ENCODE data around the gene TNFSF11.
"Not testable (repeated sequence)": the region's sequence is repeated elsewhere in the genome, so short reads cannot be mapped to it uniquely, and the experiment has no call there.

Gene TNFSF11

GRCh38 chr13:42574011-42574410 is at the start of gene TNFSF11:
TNFSF11 (plus strand) TSS chr13:42574152; CDS start chr13:42574304, 152 bp downstream.
- DNase-seq: no peak

- peak; percentile 33 for DNase-seq
Observed at GRCh38 chr13:42524487-42525034, 49.4 kb upstream of the TNFSF11 start.

GRCh38 chr13:42525035-42525504 is 48.9 kb upstream of the TNFSF11 start:
- peak; percentile 73 for DNase-seq

- DNase-seq: no peak
Observed at GRCh38 chr13:42526276-42526675, 47.7 kb upstream of the TNFSF11 start.

- no peak for DNase-seq
Observed at GRCh38 chr13:42526804-42527203, 47.1 kb upstream of the TNFSF11 start.

GRCh38 chr13:42532561-42533335 is 41.2 kb upstream of the TNFSF11 start:
- no peak for DNase-seq

GRCh38 chr13:42533336-42533591 is 40.7 kb upstream of the TNFSF11 start:
- DNase-seq: no peak

- DNase-seq: no peak
Observed at GRCh38 chr13:42534785-42535184, 39.2 kb upstream of the TNFSF11 start.

GRCh38 chr13:42538996-42539395 is 35.0 kb upstream of the TNFSF11 start:
- no peak for DNase-seq

- peak; percentile 17 for DNase-seq
Observed at GRCh38 chr13:42539670-42540069, 34.3 kb upstream of the TNFSF11 start.

GRCh38 chr13:42543215-42543797 is 30.6 kb upstream of the TNFSF11 start:
- no peak for DNase-seq

- peak; percentile 54 for DNase-seq
Observed at GRCh38 chr13:42544246-42544926, 29.6 kb upstream of the TNFSF11 start.

GRCh38 chr13:42545842-42546241 is 28.1 kb upstream of the TNFSF11 start:
- no peak for DNase-seq

GRCh38 chr13:42547612-42548011 is 26.3 kb upstream of the TNFSF11 start:
- no peak for DNase-seq

GRCh38 chr13:42548731-42549551 is 25.0 kb upstream of the TNFSF11 start:
- DNase-seq: peak; percentile 4

- DNase-seq: no peak
Observed at GRCh38 chr13:42549552-42549936, 24.4 kb upstream of the TNFSF11 start.

GRCh38 chr13:42551611-42552010 is 22.3 kb upstream of the TNFSF11 start:
- DNase-seq: no peak

- DNase-seq: peak; percentile 21
Observed at GRCh38 chr13:42553098-42554046, 20.6 kb upstream of the TNFSF11 start.

- no peak for DNase-seq
Observed at GRCh38 chr13:42559057-42559456, 14.9 kb upstream of the TNFSF11 start.

GRCh38 chr13:42559573-42560218 is 14.3 kb upstream of the TNFSF11 start:
- DNase-seq: not testable (repeated sequence)

- DNase-seq: not testable (repeated sequence)
Observed at GRCh38 chr13:42560320-42560719, 13.6 kb upstream of the TNFSF11 start.

All from fibroblast of skin of right biceps (primary cell).